Neural cell (in vitro differentiated cells): ENCODE data around the gene ZNF415.

Source experiments
- EZH2 ChIP-seq: fragments of 200-600, 300-800 bp; shearing (Covaris generic), sonication (generic); IDR thresholded peaks from 2 replicates; pipeline ENCODE4 v1.6.1; 2014; ENCODE audit warnings: antibody characterized with exemption, low read length, borderline replicate concordance, mild to moderate bottlenecking; ENCODE audit not compliant: insufficient read depth, poor library complexity, severe bottlenecking
- RAD21 ChIP-seq: fragments of 450-650 bp; conservative IDR thresholded peaks from 2 replicates; pipeline ENCODE4 v1.6.1; 2014; ENCODE audit warnings: antibody characterized with exemption, mild to moderate bottlenecking, moderate library complexity
- TF ChIP-seq, protein P1 (sequence below): fragments of 450-650 bp; IDR thresholded peaks from 2 replicates; pipeline ENCODE4 v1.5.1; 2014; ENCODE audit warnings: antibody characterized with exemption, mild to moderate bottlenecking, moderate library complexity; ENCODE audit not compliant: poor library complexity, severe bottlenecking
- TF ChIP-seq, protein P2 (sequence below): IDR thresholded peaks from 2 replicates; pipeline ENCODE4 v1.6.1; 2012; ENCODE audit warnings: borderline replicate concordance

DNA sequence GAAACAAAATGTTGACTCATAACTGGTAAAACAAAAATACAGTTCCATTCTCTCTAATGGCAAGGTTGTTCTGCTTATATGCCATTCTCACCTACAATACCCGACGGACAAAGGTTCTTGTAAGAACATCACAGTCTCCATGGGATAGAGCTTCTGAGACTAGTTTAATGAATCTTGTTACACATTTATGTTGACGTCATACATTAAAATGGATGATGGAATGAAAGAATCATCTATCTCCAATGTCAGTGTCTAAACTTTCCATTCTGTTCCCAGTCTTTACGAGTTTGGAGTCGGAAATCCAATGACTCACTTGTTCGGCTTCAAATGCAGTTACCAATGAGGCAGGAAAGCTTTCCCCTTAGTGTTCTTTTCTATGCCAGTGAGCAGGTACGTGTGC, 47.2 kb downstream of the ZNF415 start:
- TF ChIP-seq EZH2 (no peak), RAD21 (no peak)
- TF ChIP-seq, protein P1, sequence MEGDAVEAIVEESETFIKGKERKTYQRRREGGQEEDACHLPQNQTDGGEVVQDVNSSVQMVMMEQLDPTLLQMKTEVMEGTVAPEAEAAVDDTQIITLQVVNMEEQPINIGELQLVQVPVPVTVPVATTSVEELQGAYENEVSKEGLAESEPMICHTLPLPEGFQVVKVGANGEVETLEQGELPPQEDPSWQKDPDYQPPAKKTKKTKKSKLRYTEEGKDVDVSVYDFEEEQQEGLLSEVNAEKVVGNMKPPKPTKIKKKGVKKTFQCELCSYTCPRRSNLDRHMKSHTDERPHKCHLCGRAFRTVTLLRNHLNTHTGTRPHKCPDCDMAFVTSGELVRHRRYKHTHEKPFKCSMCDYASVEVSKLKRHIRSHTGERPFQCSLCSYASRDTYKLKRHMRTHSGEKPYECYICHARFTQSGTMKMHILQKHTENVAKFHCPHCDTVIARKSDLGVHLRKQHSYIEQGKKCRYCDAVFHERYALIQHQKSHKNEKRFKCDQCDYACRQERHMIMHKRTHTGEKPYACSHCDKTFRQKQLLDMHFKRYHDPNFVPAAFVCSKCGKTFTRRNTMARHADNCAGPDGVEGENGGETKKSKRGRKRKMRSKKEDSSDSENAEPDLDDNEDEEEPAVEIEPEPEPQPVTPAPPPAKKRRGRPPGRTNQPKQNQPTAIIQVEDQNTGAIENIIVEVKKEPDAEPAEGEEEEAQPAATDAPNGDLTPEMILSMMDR, result no peak
- TF ChIP-seq, protein P2, sequence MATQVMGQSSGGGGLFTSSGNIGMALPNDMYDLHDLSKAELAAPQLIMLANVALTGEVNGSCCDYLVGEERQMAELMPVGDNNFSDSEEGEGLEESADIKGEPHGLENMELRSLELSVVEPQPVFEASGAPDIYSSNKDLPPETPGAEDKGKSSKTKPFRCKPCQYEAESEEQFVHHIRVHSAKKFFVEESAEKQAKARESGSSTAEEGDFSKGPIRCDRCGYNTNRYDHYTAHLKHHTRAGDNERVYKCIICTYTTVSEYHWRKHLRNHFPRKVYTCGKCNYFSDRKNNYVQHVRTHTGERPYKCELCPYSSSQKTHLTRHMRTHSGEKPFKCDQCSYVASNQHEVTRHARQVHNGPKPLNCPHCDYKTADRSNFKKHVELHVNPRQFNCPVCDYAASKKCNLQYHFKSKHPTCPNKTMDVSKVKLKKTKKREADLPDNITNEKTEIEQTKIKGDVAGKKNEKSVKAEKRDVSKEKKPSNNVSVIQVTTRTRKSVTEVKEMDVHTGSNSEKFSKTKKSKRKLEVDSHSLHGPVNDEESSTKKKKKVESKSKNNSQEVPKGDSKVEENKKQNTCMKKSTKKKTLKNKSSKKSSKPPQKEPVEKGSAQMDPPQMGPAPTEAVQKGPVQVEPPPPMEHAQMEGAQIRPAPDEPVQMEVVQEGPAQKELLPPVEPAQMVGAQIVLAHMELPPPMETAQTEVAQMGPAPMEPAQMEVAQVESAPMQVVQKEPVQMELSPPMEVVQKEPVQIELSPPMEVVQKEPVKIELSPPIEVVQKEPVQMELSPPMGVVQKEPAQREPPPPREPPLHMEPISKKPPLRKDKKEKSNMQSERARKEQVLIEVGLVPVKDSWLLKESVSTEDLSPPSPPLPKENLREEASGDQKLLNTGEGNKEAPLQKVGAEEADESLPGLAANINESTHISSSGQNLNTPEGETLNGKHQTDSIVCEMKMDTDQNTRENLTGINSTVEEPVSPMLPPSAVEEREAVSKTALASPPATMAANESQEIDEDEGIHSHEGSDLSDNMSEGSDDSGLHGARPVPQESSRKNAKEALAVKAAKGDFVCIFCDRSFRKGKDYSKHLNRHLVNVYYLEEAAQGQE, result no peak
